Astrocyte of the spinal cord (primary cell): ENCODE measurements around the gene NOSTRIN.

Experiments used
- DNase-seq: peaks from one replicate; pipeline ENCODE4 v3.0.0; 2011; ENCODE audit warnings: low read depth, low spot score
- H3K4me3 ChIP-seq: 2 replicates; pipeline ENCODE4 v1.5.1; 2011; ENCODE audit warnings: low read depth, mild to moderate bottlenecking, low read length, moderate library complexity
- CTCF ChIP-seq: IDR thresholded peaks from 2 replicates; pipeline ENCODE4 v1.5.1; 2012; ENCODE audit warnings: low read depth, mild to moderate bottlenecking, low read length, inconsistent platforms
- in situ Hi-C: cut with HindIII; loops from 2 replicates; pipeline ENCODE4 v1.10.0; 2017; ENCODE audit warnings: low sequenced_read_pairs

The NOSTRIN gene

GRCh38 chr2:168894720-168895119, 92.3 kb downstream of the NOSTRIN start:
- in situ Hi-C loops: no loop called here
- no peak for TF ChIP-seq CTCF
- no peak for DNase-seq
- no peak overlapping the region for H3K4me3 ChIP-seq

GRCh38 chr2:168895771-168896170, 93.3 kb downstream of the NOSTRIN start:
- H3K4me3 ChIP-seq: no peak overlapping the region
- in situ Hi-C loops: no loop called here
- TF ChIP-seq CTCF: no peak
- DNase-seq: no peak

DNA sequence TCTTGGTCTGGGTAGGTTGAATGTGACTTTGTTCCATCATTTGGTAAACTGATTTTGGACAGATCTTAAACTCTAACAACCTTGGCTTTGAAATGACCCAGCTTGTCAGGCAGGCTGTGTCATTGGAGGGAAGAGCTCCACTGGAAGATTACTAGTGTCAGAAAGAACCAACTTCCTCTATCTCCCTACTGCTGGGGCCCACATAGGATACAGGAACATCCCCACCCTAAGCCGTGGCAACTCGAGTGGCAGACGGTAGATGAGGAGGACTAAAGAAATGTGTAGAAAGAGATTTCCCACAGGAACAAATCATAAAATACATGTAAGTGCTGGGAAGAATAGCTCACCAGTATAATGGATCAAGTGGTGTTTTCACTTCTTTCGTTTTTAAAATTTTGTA, 94.3 kb downstream of the NOSTRIN start:
- TF ChIP-seq CTCF: no peak
- DNase-seq: no peak
- no peak overlapping the region for H3K4me3 ChIP-seq
- in situ Hi-C loops: no loop called here

DNA sequence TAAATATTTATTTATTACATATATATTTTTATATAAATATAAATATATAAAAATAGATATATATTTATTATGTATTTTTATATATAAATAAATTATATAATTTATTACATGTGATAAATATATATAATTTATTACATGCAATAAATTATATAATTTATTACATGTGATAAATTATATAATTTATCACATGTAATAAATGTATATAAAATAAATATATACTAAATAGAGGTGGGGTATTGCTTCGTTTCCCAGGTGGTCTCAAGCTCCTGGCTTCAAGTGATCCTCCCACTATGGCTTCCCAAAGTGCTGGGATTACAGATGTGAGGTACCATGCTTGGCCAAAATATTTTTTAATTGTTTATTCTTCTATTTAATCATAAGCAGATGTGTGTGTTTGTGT, 95.0 kb downstream of the NOSTRIN start:
- H3K4me3 ChIP-seq: no peak overlapping the region
- TF ChIP-seq CTCF: no peak
- DNase-seq: no peak
- in situ Hi-C loops: no loop called here

GRCh38 chr2:168901003-168901402, 98.6 kb downstream of the NOSTRIN start, which contains the start of gene G6PC2:
Gene G6PC2, plus strand, starts transcription at chr2:168901291. Its CDS starts 41 bp downstream, at chr2:168901332.
- no peak within 1 kb of the TSS for H3K4me3 ChIP-seq
- TF ChIP-seq CTCF: no peak
- no peak for DNase-seq
- in situ Hi-C loops: no loop called here

- in situ Hi-C loops: no loop called here
- no peak for DNase-seq
- no peak overlapping the region for H3K4me3 ChIP-seq
- no peak for TF ChIP-seq CTCF
Observed at GRCh38 chr2:168903888-168904287, 101.5 kb downstream of the NOSTRIN start.

- in situ Hi-C loops: no loop called here
- H3K4me3 ChIP-seq: no peak overlapping the region
- no peak for TF ChIP-seq CTCF
- no peak for DNase-seq
Observed at GRCh38 chr2:168904358-168904757, 101.9 kb downstream of the NOSTRIN start.
